ENCODE results near the gene BRSK1. TPM values are rescaled to one million over a fixed set of nuclear protein-coding genes. Genes with fewer than 3 reads are reported as not detected.
A peak's percentile ranks its signal among the peaks of the same experiment; 100 is the strongest.

The BRSK1 gene
- total RNA-seq, 1 donor, result 5.2 TPM

DNA sequence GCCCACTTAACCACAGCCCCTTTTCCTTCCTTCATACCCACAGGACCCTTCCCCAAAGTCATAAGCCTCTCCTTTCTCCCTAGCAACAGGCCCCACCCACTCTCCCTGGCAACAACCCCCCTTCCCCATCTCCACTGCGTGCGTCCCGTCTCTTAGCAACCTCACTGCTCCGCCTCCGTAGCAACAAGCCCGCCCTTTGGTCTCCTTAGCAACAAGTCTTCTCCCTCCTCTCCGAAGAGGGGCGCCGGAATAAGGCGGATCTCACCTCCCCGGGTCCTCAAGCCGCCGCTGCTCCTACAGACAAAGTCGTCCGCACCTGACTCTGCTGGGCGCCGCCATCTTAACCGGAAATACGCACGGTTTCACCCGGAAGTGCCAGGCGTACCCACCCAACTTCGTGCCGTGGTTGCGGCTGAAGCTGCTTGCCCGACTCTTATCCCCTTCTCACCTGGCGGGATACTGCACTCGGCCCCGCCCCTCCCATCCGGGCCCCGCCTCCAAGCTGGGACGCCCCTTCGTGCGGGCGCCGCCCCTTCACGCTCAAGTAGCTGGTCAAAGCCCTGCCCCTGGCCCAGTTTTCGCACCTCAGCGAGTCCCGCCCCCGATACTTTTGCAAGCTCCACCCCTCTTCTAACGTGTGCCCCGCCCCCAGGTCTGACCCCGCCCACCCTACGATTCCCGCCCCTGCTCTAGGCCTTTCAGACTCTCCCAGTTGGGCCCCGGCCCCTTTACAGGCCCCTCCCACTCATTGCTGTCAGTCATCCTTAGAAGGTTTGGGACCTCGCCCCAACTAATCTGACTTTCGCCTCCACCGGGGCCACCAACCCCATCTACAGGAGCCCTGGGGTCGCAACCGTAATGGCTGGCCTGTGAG, 3.8 kb upstream of the BRSK1 start, which contains the start of gene HSPBP1:
Gene HSPBP1, minus strand, starts transcription at position 341 of the 874 bp plus-strand sequence. CDS start 502 bp downstream, outside the sequence.
- TF ChIP-seq, protein P1, sequence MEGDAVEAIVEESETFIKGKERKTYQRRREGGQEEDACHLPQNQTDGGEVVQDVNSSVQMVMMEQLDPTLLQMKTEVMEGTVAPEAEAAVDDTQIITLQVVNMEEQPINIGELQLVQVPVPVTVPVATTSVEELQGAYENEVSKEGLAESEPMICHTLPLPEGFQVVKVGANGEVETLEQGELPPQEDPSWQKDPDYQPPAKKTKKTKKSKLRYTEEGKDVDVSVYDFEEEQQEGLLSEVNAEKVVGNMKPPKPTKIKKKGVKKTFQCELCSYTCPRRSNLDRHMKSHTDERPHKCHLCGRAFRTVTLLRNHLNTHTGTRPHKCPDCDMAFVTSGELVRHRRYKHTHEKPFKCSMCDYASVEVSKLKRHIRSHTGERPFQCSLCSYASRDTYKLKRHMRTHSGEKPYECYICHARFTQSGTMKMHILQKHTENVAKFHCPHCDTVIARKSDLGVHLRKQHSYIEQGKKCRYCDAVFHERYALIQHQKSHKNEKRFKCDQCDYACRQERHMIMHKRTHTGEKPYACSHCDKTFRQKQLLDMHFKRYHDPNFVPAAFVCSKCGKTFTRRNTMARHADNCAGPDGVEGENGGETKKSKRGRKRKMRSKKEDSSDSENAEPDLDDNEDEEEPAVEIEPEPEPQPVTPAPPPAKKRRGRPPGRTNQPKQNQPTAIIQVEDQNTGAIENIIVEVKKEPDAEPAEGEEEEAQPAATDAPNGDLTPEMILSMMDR (IDR thresholded peaks at IDR 0.05; ENCODE audit: insufficient read depth, low read length), result no peak
- peak within 1 kb of the TSS; percentile 90 for H3K4me3 ChIP-seq (ENCODE audit: low read depth, low read length)
- peak; percentile 92 for DNase-seq (ENCODE audit: low read depth)

DNA sequence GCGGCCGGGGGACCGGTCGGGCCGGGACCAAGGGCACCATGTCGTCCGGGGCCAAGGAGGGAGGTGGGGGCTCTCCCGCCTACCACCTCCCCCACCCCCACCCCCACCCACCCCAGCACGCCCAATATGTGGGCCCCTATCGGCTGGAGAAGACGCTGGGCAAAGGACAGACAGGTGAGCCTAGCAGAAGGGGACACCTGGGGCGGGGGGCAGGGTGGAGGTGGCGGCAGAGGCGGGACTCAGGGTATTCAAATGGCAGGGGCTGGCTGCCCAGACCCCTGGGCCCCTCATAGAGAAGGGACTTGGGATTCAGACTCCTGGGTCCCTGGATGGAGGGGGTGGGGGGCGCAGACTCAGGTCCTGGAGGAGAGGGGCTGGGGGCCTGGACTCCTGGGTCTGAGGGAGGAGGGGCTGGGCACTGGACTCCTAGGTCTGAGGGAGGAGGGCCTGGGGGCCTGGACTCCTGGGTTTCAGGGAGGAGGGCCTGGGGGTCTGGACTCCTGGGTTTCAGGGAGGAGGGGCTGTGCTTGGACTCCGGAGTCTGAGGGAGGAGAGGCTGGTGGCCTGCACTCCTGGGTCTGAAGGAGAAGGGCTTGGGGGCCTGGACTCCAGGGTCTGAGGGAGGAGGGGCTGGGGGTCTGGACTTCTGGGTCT, 735 bp downstream of the BRSK1 start:
- peak overlapping the region; percentile 63 for H3K4me3 ChIP-seq (ENCODE audit: low read depth, low read length)
- TF ChIP-seq, protein P1 (IDR thresholded peaks at IDR 0.05; ENCODE audit: insufficient read depth, low read length), result no peak

DNA sequence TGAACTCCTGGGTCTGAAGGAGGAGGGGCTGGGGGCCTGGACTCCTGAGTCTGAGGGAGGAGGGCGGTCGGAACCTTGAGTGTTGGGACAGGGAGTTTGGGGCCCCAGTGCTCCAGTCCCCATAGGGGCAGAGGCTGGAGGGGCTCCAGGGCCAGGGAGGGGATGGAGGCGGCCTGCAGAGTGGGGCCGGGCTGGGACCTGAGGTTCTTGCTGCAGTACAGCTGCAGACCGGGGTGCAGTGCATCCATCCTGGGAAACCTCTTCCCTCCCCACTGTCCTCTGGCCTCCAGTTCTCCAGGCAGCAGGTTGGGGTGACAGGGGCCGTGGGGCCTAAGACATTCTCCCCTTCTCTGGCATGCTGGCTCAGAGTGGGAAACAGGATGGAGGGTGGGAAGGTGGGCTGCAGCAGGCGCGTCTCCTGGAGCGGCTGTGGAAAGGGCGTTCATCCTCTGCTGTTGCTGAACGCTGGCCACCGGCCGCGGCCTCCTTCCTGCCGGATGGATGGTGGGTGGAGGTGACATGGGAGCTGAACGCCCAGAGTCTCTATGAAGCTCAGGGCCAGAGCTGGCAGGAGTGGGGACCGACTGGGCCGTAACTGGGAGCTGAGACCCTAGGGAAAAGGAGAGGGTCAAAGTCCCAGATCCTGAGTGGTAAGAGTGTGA, 1.6 kb downstream of the BRSK1 start:
- TF ChIP-seq, protein P1 (IDR thresholded peaks at IDR 0.05; ENCODE audit: insufficient read depth, low read length), result no peak
- peak; percentile 15 for DNase-seq (ENCODE audit: low read depth)
- peak overlapping the region; percentile 63 for H3K4me3 ChIP-seq (ENCODE audit: low read depth, low read length)

More for the DNA sequence above, 735 bp downstream of the BRSK1 start:
- DNase-seq (ENCODE audit: low read depth), result no peak

DNA sequence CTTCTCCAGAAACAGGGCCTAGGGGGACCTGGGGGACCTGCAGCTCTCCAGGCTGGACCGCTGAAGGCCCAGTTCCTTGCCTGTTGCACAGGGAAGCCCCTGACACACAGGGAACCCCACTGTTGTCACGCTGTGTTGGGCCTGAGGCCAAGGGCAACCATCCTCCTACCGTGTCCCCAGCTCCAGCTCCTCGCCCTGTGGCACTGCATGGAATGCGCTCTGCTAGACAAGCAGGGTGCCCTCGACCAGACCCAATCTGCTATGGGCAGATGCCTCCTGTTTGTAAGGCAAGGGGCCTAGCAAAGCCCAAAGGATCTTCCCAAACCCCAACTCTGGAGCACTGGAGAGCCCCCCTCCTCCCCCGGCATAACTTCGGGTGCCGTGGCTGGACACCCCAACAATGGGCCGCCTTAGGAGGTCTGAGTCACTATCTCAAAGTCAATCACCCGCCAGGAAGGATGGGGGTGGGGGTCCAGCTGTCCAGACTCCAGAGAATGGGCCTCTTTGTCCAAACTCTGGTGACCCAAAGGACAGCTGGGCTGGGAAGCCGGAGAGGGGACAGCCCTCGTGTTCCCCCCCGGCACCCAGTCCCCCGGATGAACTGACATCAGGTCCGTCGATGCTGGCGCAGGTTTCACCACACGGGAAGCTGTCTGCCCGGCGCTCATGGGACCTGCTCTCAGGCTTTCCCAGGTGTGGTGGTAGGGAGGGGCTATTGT, 3.7 kb downstream of the BRSK1 start:
- no peak overlapping the region for H3K4me3 ChIP-seq (ENCODE audit: low read depth, low read length)
- TF ChIP-seq, protein P1 (IDR thresholded peaks at IDR 0.05; ENCODE audit: insufficient read depth, low read length), result no peak
- DNase-seq (ENCODE audit: low read depth), result no peak

DNA sequence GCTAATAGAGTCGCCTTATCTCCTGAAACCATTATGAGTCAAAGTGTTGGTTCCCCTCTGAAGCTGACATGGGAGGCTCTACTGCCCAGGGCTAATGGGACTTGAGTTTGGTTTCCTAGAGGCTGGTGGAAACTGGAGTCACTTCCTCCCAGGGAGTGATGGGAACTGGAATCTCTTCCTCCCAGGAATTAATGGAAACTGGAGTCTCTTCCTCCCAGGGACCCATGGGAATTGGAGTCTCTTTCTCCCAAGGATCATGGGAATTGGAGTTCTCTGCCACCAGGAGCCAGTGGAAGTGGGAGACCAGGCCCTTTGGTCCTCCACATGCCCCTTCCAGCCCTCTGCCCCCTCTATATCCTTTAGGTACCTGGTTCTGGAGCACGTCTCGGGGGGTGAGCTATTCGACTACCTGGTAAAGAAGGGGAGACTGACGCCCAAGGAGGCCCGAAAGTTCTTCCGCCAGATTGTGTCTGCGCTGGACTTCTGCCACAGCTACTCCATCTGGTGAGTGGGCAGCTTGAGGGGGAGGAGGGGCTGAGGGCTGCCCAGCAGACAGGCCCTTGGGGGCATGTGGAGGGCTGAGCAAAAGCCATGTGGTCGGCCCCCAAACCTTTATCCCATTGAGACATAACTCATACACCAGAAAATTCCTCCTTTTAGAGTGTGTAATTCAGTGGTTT, 5.5 kb downstream of the BRSK1 start:
- no peak overlapping the region for H3K4me3 ChIP-seq (ENCODE audit: low read depth, low read length)
- TF ChIP-seq, protein P1 (IDR thresholded peaks at IDR 0.05; ENCODE audit: insufficient read depth, low read length), result no peak
- peak; percentile 7 for DNase-seq (ENCODE audit: low read depth)

DNA sequence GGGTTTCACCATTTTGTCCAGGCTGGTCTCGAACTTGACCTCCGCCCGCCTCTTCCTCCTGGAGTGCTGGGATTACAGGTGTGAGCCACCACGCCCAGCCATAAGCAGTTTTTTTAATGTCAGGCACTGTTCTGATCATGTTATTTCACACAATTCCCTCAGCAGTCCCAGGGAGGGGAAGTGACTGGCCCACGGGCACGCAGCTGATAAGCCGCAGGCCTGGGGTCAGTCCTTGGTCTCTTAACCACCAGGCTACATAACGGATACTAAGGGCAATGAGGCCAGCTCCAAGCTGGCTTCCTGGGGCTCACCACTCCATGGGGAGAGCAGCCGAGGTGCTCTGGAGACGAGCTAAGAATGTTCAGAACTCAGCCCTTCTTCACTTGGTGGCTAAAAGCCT, 13.5 kb downstream of the BRSK1 start:
- TF ChIP-seq, protein P1 (IDR thresholded peaks at IDR 0.05; ENCODE audit: insufficient read depth, low read length), result no peak
- no peak overlapping the region for H3K4me3 ChIP-seq (ENCODE audit: low read depth, low read length)
- no peak for DNase-seq (ENCODE audit: low read depth)
